Choroid plexus epithelial cell (primary cell): ENCODE results near the gene RSPH3.

Experiments
- DNase-seq: peaks from one replicate; pipeline ENCODE4 v3.0.0-alpha.2; 2010; ENCODE audit warnings: low read depth
- H3K4me3 ChIP-seq: 2 replicates; pipeline ENCODE4 v1.5.1; 2011; ENCODE audit warnings: low read depth, mild to moderate bottlenecking, control low read depth, low read length, moderate library complexity
- CTCF ChIP-seq: conservative IDR thresholded peaks from 2 replicates; pipeline ENCODE4 v1.5.1; 2011; ENCODE audit warnings: low read depth, mild to moderate bottlenecking, control low read depth, inconsistent platforms, low read length, moderate library complexity

Gene RSPH3

GRCh38 chr6:158999666-159000403 is at the start of gene RSPH3:
Gene RSPH3, minus strand, starts transcription at chr6:159000202. Its CDS starts 652 bp downstream, at chr6:158999550.
- no peak for TF ChIP-seq CTCF
- DNase-seq = peak; percentile 93
- peak within 1 kb of the TSS; percentile 86 for H3K4me3 ChIP-seq

GRCh38 chr6:159047891-159048685 is 48.1 kb upstream of the RSPH3 start:
- no peak for TF ChIP-seq CTCF
- no peak for DNase-seq
- H3K4me3 ChIP-seq = no peak overlapping the region

- H3K4me3 ChIP-seq = no peak overlapping the region
- no peak for TF ChIP-seq CTCF
- no peak for DNase-seq
Observed at GRCh38 chr6:159045801-159046200, 45.8 kb upstream of the RSPH3 start.

GRCh38 chr6:159044899-159045727 is 45.1 kb upstream of the RSPH3 start, which contains the start of gene TAGAP:
Gene TAGAP, minus strand, starts transcription at chr6:159044991. Its CDS starts 845 bp downstream, at chr6:159044146.
- H3K4me3 ChIP-seq = no peak within 1 kb of the TSS
- DNase-seq = peak; percentile 38
- TF ChIP-seq CTCF = no peak

GRCh38 chr6:159043947-159044346 is 43.9 kb upstream of the RSPH3 start:
- no peak for DNase-seq
- no peak overlapping the region for H3K4me3 ChIP-seq

GRCh38 chr6:159043251-159043650 is 43.2 kb upstream of the RSPH3 start:
- no peak overlapping the region for H3K4me3 ChIP-seq
- DNase-seq = peak; percentile 4
- TF ChIP-seq CTCF = no peak

More at GRCh38 chr6:159043947-159044346, 43.9 kb upstream of the RSPH3 start:
- TF ChIP-seq CTCF = no peak
